GM12878 (cell line): Measurements from ENCODE around the gene DCC. TPM values are rescaled to one million over a fixed set of nuclear protein-coding genes. Genes with fewer than 3 reads are reported as not detected.

Experiments used
- ATAC-seq: fragments of 200-7000 bp; cut with Tn5 transposase; 3 replicates; pipeline ENCODE4 v1.9.1; 2020; ENCODE audit warnings: mild to moderate bottlenecking, moderate library complexity
- BruUV-seq: library from RNA; stranded (reverse); fragments of 400-500 nt; replicated peaks from 2 replicates; lab custom pipeline; 2021; lab: Mats Ljungman, UMichigan
- CTCF ChIA-PET: fragments of 300-600 bp; sonication (Branson Sonifier 250); formaldehyde crosslinking; extraction: SDS; loops from one replicate; lab custom pipeline; 2021; ENCODE audit warnings: inconsistent platforms; lab: Yijun Ruan, JAX
- POLR2A ChIA-PET: fragments of 350-600 bp; formaldehyde crosslinking; extraction: SDS; loops from one replicate; lab custom pipeline; 2021; ENCODE audit warnings: inconsistent platforms; lab: Charles Lee
- RAD21 ChIA-PET: fragments of 300-600 bp; sonication (Branson Sonifier 250); formaldehyde crosslinking; loops from one replicate; lab custom pipeline; 2023; ENCODE audit warnings: antibody characterized with exemption; ENCODE audit not compliant: unreplicated experiment; lab: Charles Lee
- SMC1A ChIA-PET: fragments of 300-600 bp; sonication (Branson Sonifier 250); formaldehyde crosslinking; loops from one replicate; lab custom pipeline; 2023; ENCODE audit not compliant: unreplicated experiment, uncharacterized antibody; lab: Charles Lee
- DNase-seq: peaks from one replicate; pipeline ENCODE4 v3.0.0-alpha.2; 2011; ENCODE audit warnings: low read depth, low spot score
- FAIRE-seq: peaks from 3 replicates; lab custom pipeline; 2011; peaks lifted over from hg19 to GRCh38; lab: Jason Lieb, UNC
- H2AFZ ChIP-seq: 2 replicates; pipeline ENCODE4 v1.6.0; 2011; ENCODE audit warnings: low read depth, low read length, control low read depth; ENCODE audit not compliant: control insufficient read depth
- H3K27ac ChIP-seq: 2 replicates; pipeline ENCODE4 v1.5.1; 2011; ENCODE audit warnings: control low read depth; ENCODE audit not compliant: control insufficient read depth, insufficient read depth
- H3K27me3 ChIP-seq, 2 experiments: replicated peaks in 1 of 2; 2 replicates each; pipeline versions ENCODE4 v1.6.0 to v1.6.1; 2011; ENCODE audit warnings: low read length in 1 of 2; ENCODE audit not compliant: control insufficient read depth in 2 of 2, insufficient read depth in 2 of 2
- H3K36me3 ChIP-seq, 2 experiments: 2 replicates each; pipeline ENCODE4 v1.5.1; 2011; ENCODE audit warnings: low read length in 1 of 2; ENCODE audit not compliant: control insufficient read depth in 2 of 2, insufficient read depth in 2 of 2
- H3K4me1 ChIP-seq: 2 replicates; pipeline ENCODE4 v1.6.1; 2011; ENCODE audit warnings: mild to moderate bottlenecking, low read length, moderate library complexity, mixed read lengths; ENCODE audit not compliant: control insufficient read depth, insufficient read depth
- H3K4me2 ChIP-seq: 2 replicates; pipeline ENCODE4 v1.6.0; 2011; ENCODE audit warnings: control low read depth; ENCODE audit not compliant: control insufficient read depth, insufficient read depth
- H3K4me3 ChIP-seq: fragments of 200-600 bp; sonication (generic); 2 replicates; pipeline ENCODE4 v1.5.1; 2016
- H3K79me2 ChIP-seq: 2 replicates; pipeline ENCODE4 v1.6.0; 2011; ENCODE audit warnings: low read length; ENCODE audit not compliant: control insufficient read depth, insufficient read depth
- H3K9ac ChIP-seq: 2 replicates; pipeline ENCODE4 v1.8.0; 2011; ENCODE audit warnings: low read length, control low read depth, mixed read lengths; ENCODE audit not compliant: control insufficient read depth, insufficient read depth
- H3K9me3 ChIP-seq: replicated peaks from 3 replicates; pipeline ENCODE4 v1.5.1; 2011; ENCODE audit warnings: mild to moderate bottlenecking, low read length; ENCODE audit not compliant: control insufficient read depth, insufficient read depth
- H4K20me1 ChIP-seq: 2 replicates; pipeline ENCODE4 v1.6.0; 2011; ENCODE audit not compliant: control insufficient read depth, insufficient read depth
- HDGF ChIP-seq: fragments of 450-650 bp; IDR thresholded peaks from 2 replicates; pipeline ENCODE4 v1.6.1; 2016; ENCODE audit warnings: antibody characterized with exemption
- JUNB ChIP-seq: IDR thresholded peaks from 2 replicates; pipeline ENCODE4 v1.6.1; 2016; ENCODE audit warnings: antibody characterized with exemption, mild to moderate bottlenecking
- MYB ChIP-seq: fragments of 150-350 bp; IDR thresholded peaks from 2 replicates; pipeline ENCODE4 v1.6.1; 2014; ENCODE audit warnings: mild to moderate bottlenecking, low read depth, low read length, borderline replicate concordance
- NR2C1 ChIP-seq: fragments of 450-650 bp; IDR thresholded peaks from 2 replicates; pipeline ENCODE4 v1.6.1; 2017; ENCODE audit warnings: antibody characterized with exemption, mild to moderate bottlenecking, moderate library complexity
- SIN3A ChIP-seq: IDR thresholded peaks from 2 replicates; pipeline ENCODE4 v1.6.1; 2012; ENCODE audit warnings: low read depth, low read length, improper control_type of control experiment
- ZNF217 ChIP-seq: fragments of 450-650 bp; IDR thresholded peaks from 2 replicates; pipeline ENCODE4 v1.6.1; 2017; ENCODE audit warnings: antibody characterized with exemption, mild to moderate bottlenecking
- WGBS: methylation state at CpG from one replicate; pipeline ENCODE4 v1.1.6; 2016; ENCODE audit warnings: low lambda C conversion rate; ENCODE audit not compliant: insufficient replicate concordance, insufficient coverage; ENCODE audit errors: missing lambda C conversion rate; 5-methylcytosine and 5-hydroxymethylcytosine counted together
- in situ Hi-C: fragments of 300-500 bp; cut with MboI; formaldehyde crosslinking; loops from 9 replicates; pipeline ENCODE4 v1.14.3; 2018; ENCODE audit warnings: mixed read lengths
- intact Hi-C: fragments of 100-400 bp; cut with micrococcal nuclease; formaldehyde crosslinking; loops from one replicate; pipeline ENCODE4 v1.14.2; 2022; ENCODE audit not compliant: unreplicated experiment
- polyA plus RNA-seq, 11 experiments: library from polyadenylated mRNA; depleted of rRNA in 4 of 11; unstranded in 6 of 11; stranded (reverse) in 5 of 11; fragments of >200 nt; fragmentation: Nextera tagmentation in 4 of 11; fragmentation: Illumina TruSeq in 1 of 11; extraction: Ambion mirVana in 4 of 11; extraction: Trizol in 1 of 11; gene quantifications; 1 replicate in 1 of 11; 2 replicates in 10 of 11; pipeline versions ENCODE4 v1.2.1 to v1.2.3, GENCODE V29; 2011 to 2016; ENCODE audit warnings: inconsistent platforms in 2 of 11, missing spikeins in 2 of 11, low read depth in 1 of 11
- total RNA-seq, 4 experiments: library from RNA; depleted of rRNA in 3 of 4; stranded (reverse); fragments of >200 nt in 3 of 4; fragmentation: Illumina TruSeq in 1 of 4; extraction: Trizol in 1 of 4; gene quantifications; 2 replicates each; pipeline versions ENCODE4 v1.2.1 to v1.2.3, GENCODE V29; 2013 to 2021
- TF ChIP-seq, protein P1 (sequence below): IDR thresholded peaks from 2 replicates; pipeline ENCODE4 v1.6.1; 2012; ENCODE audit warnings: low read depth, low read length, improper control_type of control experiment
- TF ChIP-seq, protein P2 (sequence below): IDR thresholded peaks from 2 replicates; pipeline ENCODE4 v1.6.1; 2012; ENCODE audit warnings: improper control_type of control experiment, low read depth, low read length; ENCODE audit not compliant: insufficient replicate concordance

The DCC gene
- total and polyA plus RNA-seq, 10 of the 15 experiments (the other 5 are each of a cell fraction or from before 2014, with no cell fraction given): 0.01 TPM; not detected in 9

DNA sequence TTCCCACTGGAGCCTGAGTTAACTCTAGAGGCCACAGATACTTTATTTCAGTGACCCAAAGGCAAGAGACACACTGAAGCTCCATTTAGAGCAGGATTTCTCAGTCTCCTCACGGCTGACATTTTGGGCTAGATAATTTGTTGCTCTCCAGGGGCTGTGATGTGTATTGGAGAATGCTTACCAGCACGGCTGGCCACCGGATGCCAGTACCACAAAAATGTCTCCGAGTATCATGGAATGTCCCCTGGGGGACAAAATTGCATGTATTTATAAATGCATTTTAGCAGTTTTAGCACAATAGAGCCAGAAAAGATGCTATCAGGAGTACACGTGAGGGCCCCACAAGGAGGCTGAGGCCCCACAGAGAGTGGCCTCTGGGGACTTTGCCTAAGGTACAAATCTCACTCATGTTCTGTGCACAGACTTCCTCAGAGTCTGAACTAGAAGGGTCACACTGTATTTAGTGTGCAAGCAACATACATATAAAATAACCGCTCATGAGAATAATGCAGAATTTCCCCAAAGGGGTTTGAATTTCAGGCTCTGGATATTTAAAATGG lies 20.5 kb upstream of the DCC start:
- BruUV-seq: no TSS peak
- H3K36me3 ChIP-seq: no peaks in the 10 kb centered on the region
- no peaks in the 10 kb centered on the region for H4K20me1 ChIP-seq
- H3K27ac ChIP-seq: no peak overlapping the region
- DNase-seq (no peak), ATAC-seq (no peak), FAIRE-seq (no peak)
- H2AFZ ChIP-seq: no peak overlapping the region
- H3K4me3 ChIP-seq: no peak overlapping the region
- 56% methylated on average over 6 of the region's 6 CpGs for WGBS
- ChIA-PET SMC1A (interaction anchor here (1.2 kb wide), 1 partner anchor 651 kb away, joined by 3 read pairs; no protein-coding TSS in a partner anchor), RAD21 (no interaction called here), POLR2A (no interaction called here), CTCF (no interaction called here)
- H3K79me2 ChIP-seq: no peaks in the 10 kb centered on the region
- H3K4me1 ChIP-seq: no peaks in the 10 kb centered on the region
- H3K9ac ChIP-seq: no peak overlapping the region
- H3K27me3 ChIP-seq: no peaks in the 10 kb centered on the region
- intact Hi-C loops (no loop called here), in situ Hi-C loops (no loop called here)
- H3K9me3 ChIP-seq: no peaks in the 10 kb centered on the region
- no peak for TF ChIP-seq ZNF217
- TF ChIP-seq, protein P1, sequence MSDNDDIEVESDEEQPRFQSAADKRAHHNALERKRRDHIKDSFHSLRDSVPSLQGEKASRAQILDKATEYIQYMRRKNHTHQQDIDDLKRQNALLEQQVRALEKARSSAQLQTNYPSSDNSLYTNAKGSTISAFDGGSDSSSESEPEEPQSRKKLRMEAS: no peak
- no peak for TF ChIP-seq HDGF
- TF ChIP-seq JUNB: no peak
- no peak for TF ChIP-seq NR2C1
- no peak for TF ChIP-seq SIN3A
- TF ChIP-seq, protein P2, sequence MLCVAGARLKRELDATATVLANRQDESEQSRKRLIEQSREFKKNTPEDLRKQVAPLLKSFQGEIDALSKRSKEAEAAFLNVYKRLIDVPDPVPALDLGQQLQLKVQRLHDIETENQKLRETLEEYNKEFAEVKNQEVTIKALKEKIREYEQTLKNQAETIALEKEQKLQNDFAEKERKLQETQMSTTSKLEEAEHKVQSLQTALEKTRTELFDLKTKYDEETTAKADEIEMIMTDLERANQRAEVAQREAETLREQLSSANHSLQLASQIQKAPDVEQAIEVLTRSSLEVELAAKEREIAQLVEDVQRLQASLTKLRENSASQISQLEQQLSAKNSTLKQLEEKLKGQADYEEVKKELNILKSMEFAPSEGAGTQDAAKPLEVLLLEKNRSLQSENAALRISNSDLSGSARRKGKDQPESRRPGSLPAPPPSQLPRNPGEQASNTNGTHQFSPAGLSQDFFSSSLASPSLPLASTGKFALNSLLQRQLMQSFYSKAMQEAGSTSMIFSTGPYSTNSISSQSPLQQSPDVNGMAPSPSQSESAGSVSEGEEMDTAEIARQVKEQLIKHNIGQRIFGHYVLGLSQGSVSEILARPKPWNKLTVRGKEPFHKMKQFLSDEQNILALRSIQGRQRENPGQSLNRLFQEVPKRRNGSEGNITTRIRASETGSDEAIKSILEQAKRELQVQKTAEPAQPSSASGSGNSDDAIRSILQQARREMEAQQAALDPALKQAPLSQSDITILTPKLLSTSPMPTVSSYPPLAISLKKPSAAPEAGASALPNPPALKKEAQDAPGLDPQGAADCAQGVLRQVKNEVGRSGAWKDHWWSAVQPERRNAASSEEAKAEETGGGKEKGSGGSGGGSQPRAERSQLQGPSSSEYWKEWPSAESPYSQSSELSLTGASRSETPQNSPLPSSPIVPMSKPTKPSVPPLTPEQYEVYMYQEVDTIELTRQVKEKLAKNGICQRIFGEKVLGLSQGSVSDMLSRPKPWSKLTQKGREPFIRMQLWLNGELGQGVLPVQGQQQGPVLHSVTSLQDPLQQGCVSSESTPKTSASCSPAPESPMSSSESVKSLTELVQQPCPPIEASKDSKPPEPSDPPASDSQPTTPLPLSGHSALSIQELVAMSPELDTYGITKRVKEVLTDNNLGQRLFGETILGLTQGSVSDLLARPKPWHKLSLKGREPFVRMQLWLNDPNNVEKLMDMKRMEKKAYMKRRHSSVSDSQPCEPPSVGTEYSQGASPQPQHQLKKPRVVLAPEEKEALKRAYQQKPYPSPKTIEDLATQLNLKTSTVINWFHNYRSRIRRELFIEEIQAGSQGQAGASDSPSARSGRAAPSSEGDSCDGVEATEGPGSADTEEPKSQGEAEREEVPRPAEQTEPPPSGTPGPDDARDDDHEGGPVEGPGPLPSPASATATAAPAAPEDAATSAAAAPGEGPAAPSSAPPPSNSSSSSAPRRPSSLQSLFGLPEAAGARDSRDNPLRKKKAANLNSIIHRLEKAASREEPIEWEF: no peak
- no peak for TF ChIP-seq MYB
- H3K4me2 ChIP-seq: no peak overlapping the region
